HG02798 (cell line): ENCODE data around the gene SNX18.
"Not testable (repeated sequence)": the region's sequence is repeated elsewhere in the genome, so short reads cannot be mapped to it uniquely, and the experiment has no call there.

Experiments
- ATAC-seq: cut with Tn5 transposase; IDR thresholded peaks from one replicate; pipeline ENCODE4 v1.9.1; 2021; ENCODE audit warnings: mild to moderate bottlenecking; ENCODE audit not compliant: unreplicated experiment, poor library complexity

Gene SNX18

GRCh38 chr5:54518818-54519508, 1.4 kb downstream of the SNX18 start:
- ATAC-seq: no peak

- ATAC-seq: no peak
Observed at GRCh38 chr5:54519509-54519876, 1.9 kb downstream of the SNX18 start.

GRCh38 chr5:54520438-54520846, 2.9 kb downstream of the SNX18 start:
- no peak for ATAC-seq

DNA sequence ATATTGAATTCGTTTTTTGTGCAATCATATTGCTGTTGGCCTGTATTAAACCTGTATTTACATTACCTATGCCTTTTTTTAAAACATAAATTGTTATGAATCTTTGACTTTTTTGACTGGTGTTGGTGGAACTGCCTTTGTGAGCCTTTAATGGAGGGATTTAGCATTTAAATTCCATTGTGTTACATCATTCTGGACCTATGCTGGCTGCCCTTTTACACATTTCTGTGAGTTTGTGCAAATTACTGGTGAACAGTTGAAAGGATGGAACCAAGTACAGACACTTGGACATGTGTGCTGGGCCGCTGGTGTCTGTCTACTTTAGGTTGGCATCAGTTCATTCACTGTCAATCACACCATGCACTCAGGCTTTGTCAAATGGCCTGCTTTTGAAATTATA, 3.4 kb downstream of the SNX18 start:
- no peak for ATAC-seq

DNA sequence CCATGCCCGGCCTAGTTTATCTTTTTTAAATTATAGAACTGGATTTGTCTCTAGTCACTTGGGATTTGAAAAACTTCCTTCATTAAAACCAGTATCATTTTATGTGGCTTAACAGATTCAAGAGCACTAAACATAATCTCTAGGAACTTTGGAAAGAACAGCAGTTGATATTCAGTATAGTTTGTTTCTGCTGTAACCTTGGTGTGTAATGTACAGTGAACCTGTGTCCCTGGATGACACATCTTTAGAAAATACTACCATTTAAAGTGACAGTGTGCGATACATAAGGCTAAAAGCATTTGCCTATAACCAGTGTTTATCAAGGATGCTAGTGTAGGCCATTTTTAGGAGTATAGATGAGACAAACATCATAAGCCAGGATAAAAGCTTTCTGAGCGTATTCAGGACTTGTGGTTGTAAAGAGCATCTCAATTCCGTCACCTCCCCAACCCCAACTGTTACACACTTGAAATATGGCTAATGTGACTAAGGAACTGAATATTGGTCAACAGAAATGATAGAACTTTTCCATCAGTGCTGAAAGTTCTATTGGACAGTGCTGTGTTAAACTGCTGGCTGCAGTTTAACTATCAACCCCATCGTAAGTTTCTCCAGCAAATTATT, 4.4 kb downstream of the SNX18 start:
- ATAC-seq: no peak

- no peak for ATAC-seq
Observed at GRCh38 chr5:54523534-54523933, 6.0 kb downstream of the SNX18 start.

- no peak for ATAC-seq
Observed at GRCh38 chr5:54524082-54524481, 6.5 kb downstream of the SNX18 start.

GRCh38 chr5:54524704-54525103, 7.1 kb downstream of the SNX18 start:
- no peak for ATAC-seq

DNA sequence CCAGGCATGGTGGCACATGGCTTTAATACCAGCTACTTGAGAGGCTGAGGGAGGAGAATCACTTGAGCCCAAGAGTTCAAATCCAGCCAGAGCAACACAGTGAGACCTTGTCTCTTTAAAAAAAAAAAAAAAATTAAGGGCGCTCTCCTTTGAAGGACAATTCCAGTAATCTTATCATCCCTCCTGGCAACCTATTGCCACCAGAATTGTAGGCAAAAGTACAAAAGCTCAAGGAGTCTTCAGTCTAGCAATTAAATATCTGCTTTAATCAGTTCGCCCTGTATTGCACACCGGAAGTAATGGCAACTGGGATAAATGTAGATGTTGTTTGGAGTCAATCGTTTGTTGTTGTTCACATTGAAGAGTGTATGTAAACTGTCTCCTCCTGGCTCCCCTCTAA, 7.7 kb downstream of the SNX18 start:
- no peak for ATAC-seq

DNA sequence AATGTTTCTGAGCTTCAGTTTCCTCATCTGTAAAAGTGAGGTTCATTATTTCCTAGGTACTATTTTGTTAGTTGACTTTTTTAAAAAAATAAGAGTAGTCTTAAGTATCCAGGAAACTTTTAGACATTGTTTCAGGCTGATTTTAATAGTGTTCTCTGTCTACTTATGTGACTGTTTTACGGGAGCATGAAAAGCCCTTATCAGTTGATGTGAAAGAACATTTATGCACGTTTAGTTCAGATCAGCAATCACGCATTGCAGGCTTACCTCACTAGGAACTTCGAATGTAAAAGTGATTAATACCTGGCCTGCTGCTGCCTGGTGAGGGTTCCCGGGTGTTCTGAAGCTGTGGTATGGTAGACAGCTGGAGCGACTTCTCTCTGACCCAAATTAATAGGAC, 8.1 kb downstream of the SNX18 start:
- ATAC-seq: no peak

GRCh38 chr5:54526604-54527288, 9.2 kb downstream of the SNX18 start:
- no peak for ATAC-seq

GRCh38 chr5:54528633-54529209, 11.2 kb downstream of the SNX18 start:
- no peak for ATAC-seq

DNA sequence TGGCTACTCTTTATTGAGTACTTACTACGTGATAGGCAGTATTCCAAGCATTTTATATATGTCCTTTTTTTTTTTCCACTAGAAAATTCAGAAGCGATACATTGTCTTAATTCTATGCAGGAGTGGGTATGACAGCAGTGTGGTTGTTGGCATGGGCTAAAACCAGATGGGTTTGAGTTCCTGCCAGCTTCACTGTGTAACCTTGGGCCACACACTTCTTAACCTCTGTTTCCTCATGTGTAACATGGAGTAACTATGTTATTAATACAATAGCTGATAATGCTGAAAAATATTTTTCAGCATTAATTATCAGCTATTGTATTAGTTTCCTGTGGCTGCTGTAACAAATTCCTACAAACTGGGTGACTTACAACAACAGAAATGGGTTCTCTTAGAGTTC, 12.0 kb downstream of the SNX18 start:
- no peak for ATAC-seq

DNA sequence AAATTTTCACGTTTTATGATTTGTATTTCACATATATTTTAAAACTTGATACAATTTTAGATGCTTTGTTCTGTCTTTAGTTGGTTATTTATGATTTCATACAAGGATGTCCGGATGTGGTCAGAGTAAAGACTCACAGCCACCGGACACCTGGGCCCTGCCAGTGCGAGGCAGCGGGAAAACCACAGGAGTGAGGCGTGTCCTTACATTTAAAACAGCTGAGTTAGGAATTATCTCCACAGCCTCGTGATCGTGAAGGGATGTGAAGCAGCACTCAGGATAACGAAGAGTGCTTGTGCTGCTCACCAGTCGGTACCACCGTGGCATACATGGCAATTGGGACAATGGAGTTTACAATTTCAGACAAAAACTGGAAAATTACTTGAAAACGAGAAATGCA, 14.0 kb downstream of the SNX18 start:
- ATAC-seq: no peak

DNA sequence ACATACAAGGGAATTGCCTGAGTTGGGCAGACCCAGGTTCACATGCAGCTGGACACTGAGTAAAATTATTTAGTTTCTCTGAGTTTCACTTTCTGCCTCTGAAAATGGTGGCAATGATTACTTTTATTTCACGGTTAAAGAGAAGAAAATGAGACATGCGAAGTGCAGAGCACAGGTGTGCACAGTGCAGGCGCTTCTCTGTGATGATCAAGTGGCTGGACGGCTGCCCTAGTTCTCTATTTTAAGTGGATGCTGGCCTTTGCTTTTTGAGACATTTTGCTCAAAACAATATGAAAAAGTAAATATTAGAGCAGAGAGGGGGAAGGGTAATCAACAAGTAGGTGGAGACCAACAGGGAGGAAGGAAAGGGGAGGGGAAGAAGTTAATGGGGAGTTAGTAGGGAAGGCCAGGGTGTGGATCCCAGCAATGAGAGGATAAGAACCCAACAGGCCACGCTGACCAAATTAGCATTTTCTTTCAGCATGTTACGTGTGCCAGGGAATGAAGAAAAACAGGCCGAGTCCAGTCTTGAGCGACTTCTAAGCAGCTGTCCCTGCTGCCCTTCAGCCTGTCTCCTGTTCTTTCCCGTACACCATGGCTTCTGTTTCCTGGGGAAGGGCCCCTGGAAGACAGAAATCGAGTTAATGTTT, 16.1 kb downstream of the SNX18 start:
- no peak for ATAC-seq

DNA sequence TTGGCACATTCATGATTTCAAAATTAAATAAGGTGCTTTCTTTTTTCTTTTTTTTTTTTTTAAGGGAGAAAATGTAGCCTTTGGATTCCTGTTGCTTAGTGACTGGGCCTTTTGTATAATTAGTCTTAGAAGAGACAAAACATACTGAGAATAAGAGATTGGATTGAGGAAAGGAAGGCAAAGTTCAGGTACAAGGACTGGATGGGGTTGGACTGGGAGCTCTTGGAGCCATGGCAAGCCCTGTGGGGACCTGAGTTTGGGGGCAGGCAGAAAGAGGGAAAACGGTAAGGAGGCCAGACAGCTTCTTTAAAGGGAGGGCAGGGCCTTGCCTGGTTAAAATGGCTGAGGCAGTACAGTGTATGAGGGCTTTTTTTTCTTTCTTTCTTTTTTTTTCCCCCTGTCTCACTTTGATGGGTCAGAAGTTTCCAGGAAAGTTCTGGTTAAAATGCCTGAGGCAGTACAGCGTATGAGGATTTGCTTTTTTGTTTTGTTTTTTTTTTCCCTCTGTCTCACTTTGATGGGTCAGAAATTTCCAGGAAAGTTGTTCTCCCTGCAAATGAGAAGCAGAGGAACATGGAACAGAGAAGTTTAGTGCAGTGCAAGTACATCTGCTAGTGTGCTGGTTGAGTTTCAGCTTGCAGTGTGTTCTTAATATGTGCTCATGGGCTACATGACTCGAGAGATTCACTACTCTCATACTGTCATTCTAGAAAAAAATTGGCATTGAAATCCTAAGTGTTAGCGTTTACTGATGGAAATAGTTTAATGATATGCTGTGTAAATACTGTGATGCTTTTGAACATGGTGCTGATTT, 16.8 kb downstream of the SNX18 start:
- ATAC-seq: no peak

DNA sequence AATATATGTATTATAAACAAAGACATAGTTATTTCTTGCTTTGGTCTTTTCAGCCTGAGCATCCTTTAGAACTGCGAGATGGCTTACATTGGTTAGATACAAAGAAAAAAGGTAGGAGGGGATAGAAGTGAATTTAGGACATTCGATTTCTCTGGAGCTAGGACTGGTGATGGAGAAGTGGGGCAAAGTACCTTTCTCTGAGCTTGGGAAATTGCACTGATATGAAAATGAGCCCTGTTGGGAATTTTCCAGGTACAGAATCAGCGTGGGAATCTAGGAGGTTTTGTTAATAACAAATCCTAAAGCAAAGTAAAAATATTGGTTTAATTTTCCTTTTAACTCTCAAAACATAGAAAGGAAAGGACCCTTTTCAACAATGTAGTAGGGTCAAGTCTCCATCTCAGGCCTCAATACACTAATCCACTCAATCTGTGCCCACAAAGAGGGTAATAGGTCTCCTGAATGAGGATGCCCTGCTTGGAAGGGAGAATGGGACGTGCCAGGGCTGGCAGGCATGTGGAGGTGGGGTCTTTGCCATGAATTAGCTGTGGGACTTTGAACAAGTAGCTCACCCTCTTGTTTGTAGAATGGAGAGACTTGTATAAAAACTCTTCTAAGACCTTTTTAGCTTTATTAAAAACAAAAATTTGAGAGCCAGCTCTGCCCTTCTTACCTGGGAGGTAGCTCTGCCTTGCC, 17.7 kb downstream of the SNX18 start:
- ATAC-seq: no peak

GRCh38 chr5:54536375-54536774, 18.8 kb downstream of the SNX18 start:
- not testable (repeated sequence) for ATAC-seq

GRCh38 chr5:54536861-54537260, 19.3 kb downstream of the SNX18 start:
- not testable (repeated sequence) for ATAC-seq
